Heart left ventricle (tissue), 13 donors: ENCODE data around the gene CEP164.

ENCODE experiments used
- CTCF ChIP-seq, 12 donors: fragments of 200-600 bp; sonication (generic) in 4 of 12; IDR thresholded peaks; one replicate each; pipeline versions ENCODE4 v1.5.0 to v1.8.0; 2018 to 2022; ENCODE audit warnings: antibody characterized with exemption in 12 of 12, mild to moderate bottlenecking in 5 of 12
- POLR2A ChIP-seq, 2 donors: fragments of 450-650 bp; IDR thresholded peaks; one replicate each; pipeline ENCODE4 v1.6.1; 2017; ENCODE audit warnings: antibody characterized with exemption in 2 of 2, mild to moderate bottlenecking in 2 of 2, moderate library complexity in 2 of 2
- donor health status: ischemic (EF 13 %, LVEDD 7.1; RV severe dilation, severe dysfunction).
- donor health status: DM: no; HTN: yes; CAD: no.
- donor health status: DM: no; HTN: no; CAD: no.
- donor health status: ischemic (EF 25% LVEDD 6.9; RV normal size, moderate dysfunction).
- donor health status: ischemic (EF 25% LVEDD 5.7; RV mildly dilated, moderate dysfunction).
- donor health status: ischemic (EF 35%, LVEDD 5.7; RV mildly dilated, moderate dysfunction).
- donor health status: nonischemic (EF 11% LVEDD 7.7; RV severe dilation, severe dysfunction).
- donor health status: DM: yes; HTN: yes; CAD: no.
- donor health status: PGD.
- donor health status: ischemic (EF 29% LVEDD 5.4; RV normal size, mild dysfunction).
- donor health status: nonischemic (EF 23%, LVEDD 6.1; RV moderate dilation, normal function).

DNA sequence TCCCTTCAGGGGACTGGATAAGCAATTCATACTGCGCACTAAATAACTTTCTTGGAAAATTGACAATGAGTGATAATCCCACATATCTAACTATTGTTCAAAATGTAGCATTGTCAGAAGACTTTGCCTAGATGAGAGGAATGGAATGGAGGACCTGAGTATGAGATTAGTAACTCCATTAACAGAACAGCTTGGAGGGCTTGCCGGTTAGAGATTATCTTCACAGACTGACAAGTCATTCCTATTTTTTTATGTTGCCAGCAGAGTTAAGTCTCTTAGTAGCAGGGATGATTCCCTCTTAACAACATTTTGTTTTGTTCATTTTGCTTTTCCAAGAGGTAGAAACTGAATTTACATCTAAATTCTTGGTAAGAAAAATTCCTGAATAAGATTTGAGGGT lies 43.6 kb upstream of the CEP164 start:
- TF ChIP-seq CTCF (IDR thresholded peaks at IDR 0.05) (no peak), POLR2A (IDR thresholded peaks at IDR 0.05) (no peak)
